ENCODE results near the gene SHC3.

- TF ChIP-seq CTCF (IDR thresholded peaks at IDR 0.05): no peak
- no peak for TF ChIP-seq POLR2A (IDR thresholded peaks at IDR 0.05)
- TF ChIP-seq POLR2AphosphoS5 (IDR thresholded peaks at IDR 0.05): no peak
- TF ChIP-seq EP300 (IDR thresholded peaks at IDR 0.05): no peak
These were observed 10.6 kb upstream of the SHC3 start for GRCh38 chr9:89189215-89189614.

Data from stomach (tissue), 4 donors.